ENCODE data around the gene C1orf116.

Gene C1orf116

DNA sequence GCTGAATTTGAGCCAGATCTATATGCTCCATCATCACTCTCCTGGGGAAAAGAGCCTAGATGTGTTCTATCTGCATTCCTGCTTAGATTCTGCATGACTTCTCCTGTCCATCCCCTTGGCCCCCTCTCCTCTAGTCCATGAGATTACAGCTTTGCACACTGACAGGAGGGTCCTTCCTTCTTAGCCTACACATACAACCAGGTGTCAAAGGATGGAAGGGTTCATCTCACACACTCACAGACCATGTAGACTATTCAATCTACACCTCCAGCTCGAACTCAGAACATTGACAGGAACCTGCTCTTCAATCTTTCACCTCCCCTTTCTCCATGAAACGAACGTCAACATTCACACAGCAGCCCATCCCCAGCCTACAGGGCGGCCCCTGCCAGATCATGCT, 13.8 kb downstream of the C1orf116 start:
- no peak overlapping the region for H3K27ac ChIP-seq (ENCODE audit: extremely low read depth, low read depth, low read length)
- TF ChIP-seq MEIS1 (CRISPR knock-in tag; IDR thresholded peaks at IDR 0.05; ENCODE audit: borderline replicate concordance) (no peak), ZNF19 (tag by site-specific recombination; IDR thresholded peaks at IDR 0.05; ENCODE audit: low read depth) (no peak), ZNF23 (tag by site-specific recombination; IDR thresholded peaks at IDR 0.05; ENCODE audit: borderline replicate concordance) (no peak), ZNF624 (tag by site-specific recombination; IDR thresholded peaks at IDR 0.05) (no peak), BCL11B (tag by site-specific recombination; IDR thresholded peaks at IDR 0.05; ENCODE audit: low read depth) (no peak), MZF1 (tag by site-specific recombination; IDR thresholded peaks at IDR 0.05; ENCODE audit: borderline replicate concordance) (no peak), ZNF366 (tag by site-specific recombination; conservative IDR thresholded peaks at IDR 0.05) (no peak), YY1 (tag by site-specific recombination; IDR thresholded peaks at IDR 0.05) (no peak), ZNF768 (tag by site-specific recombination; IDR thresholded peaks at IDR 0.05) (no peak), ZFP3 (tag by site-specific recombination; IDR thresholded peaks at IDR 0.05; ENCODE audit: low read depth) (no peak), ZBTB11 (tag by site-specific recombination; conservative IDR thresholded peaks at IDR 0.05; ENCODE audit: low read depth) (no peak), BCL11A (tag by site-specific recombination; IDR thresholded peaks at IDR 0.05; ENCODE audit: low read depth) (no peak)
- TF ChIP-seq, protein P1, sequence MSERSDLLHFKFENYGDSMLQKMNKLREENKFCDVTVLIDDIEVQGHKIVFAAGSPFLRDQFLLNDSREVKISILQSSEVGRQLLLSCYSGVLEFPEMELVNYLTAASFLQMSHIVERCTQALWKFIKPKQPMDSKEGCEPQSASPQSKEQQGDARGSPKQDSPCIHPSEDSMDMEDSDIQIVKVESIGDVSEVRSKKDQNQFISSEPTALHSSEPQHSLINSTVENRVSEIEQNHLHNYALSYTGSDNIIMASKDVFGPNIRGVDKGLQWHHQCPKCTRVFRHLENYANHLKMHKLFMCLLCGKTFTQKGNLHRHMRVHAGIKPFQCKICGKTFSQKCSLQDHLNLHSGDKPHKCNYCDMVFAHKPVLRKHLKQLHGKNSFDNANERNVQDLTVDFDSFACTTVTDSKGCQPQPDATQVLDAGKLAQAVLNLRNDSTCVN (tag by site-specific recombination; optimal IDR thresholded peaks at IDR 0.05), result no peak
- POLR2A ChIA-PET, result no interaction called here
- no peaks in the 10 kb centered on the region for H3K9me3 ChIP-seq (ENCODE audit: control insufficient read depth, insufficient read depth, low read depth, low read length)
- CTCF ChIA-PET, result interaction anchor here (1.4 to 1.5 kb wide), 2 partner anchors 14 to 31 kb away, joined by 3 to 8 read pairs; no protein-coding TSS in a partner anchor
- H3K36me3 ChIP-seq (ENCODE audit: control insufficient read depth in 2 of 2, insufficient read depth in 1 of 2, low read length in 2 of 2), result no peaks in the 10 kb centered on the region
- no peaks in the 10 kb centered on the region for H3K4me1 ChIP-seq (ENCODE audit: control insufficient read depth, insufficient read depth, low read length)
- no peak overlapping the region for H3K4me3 ChIP-seq (ENCODE audit: low read depth, low read length)

- ChIA-PET POLR2A (no interaction called here), CTCF (interaction anchor here (1.1 to 1.5 kb wide), 2 partner anchors 9 to 13 kb away, joined by 5 to 8 read pairs; no protein-coding TSS in a partner anchor)
- Histone ChIP-seq H3K27ac (ENCODE audit: extremely low read depth, low read depth, low read length) (no peak overlapping the region), H3K36me3 (ENCODE audit: control insufficient read depth in 2 of 2, insufficient read depth in 1 of 2, low read length in 2 of 2) (no peaks in the 10 kb centered on the region), H3K4me1 (ENCODE audit: control insufficient read depth, insufficient read depth, low read length) (no peaks in the 10 kb centered on the region), H3K9me3 (ENCODE audit: control insufficient read depth, insufficient read depth, low read depth, low read length) (no peaks in the 10 kb centered on the region), H3K4me3 (ENCODE audit: low read depth, low read length) (no peak overlapping the region)
- no peak for TF ChIP-seq ZNF169 (tag by site-specific recombination; IDR thresholded peaks at IDR 0.05)
- TF ChIP-seq KLF1 (tag by site-specific recombination; IDR thresholded peaks at IDR 0.05), result no peak
- TF ChIP-seq PRDM1 (tag by site-specific recombination; IDR thresholded peaks at IDR 0.05), result no peak
- TF ChIP-seq, protein P2, sequence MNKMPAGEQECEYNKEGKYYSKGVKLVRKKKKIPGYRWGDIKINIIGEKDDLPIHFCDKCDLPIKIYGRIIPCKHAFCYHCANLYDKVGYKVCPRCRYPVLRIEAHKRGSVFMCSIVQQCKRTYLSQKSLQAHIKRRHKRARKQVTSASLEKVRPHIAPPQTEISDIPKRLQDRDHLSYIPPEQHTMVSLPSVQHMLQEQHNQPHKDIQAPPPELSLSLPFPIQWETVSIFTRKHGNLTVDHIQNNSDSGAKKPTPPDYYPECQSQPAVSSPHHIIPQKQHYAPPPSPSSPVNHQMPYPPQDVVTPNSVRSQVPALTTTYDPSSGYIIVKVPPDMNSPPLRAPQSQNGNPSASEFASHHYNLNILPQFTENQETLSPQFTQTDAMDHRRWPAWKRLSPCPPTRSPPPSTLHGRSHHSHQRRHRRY (tag by site-specific recombination; IDR thresholded peaks at IDR 0.05), result no peak
- no peak for TF ChIP-seq ZNF157 (tag by site-specific recombination; IDR thresholded peaks at IDR 0.05)
- no peak for TF ChIP-seq ZNF600 (tag by site-specific recombination; IDR thresholded peaks at IDR 0.05)
- TF ChIP-seq ZNF529 (tag by site-specific recombination; IDR thresholded peaks at IDR 0.05; ENCODE audit: insufficient replicate concordance), result no peak
- TF ChIP-seq ZNF664 (tag by site-specific recombination; IDR thresholded peaks at IDR 0.05), result no peak
- no peak for TF ChIP-seq ZNF266 (tag by site-specific recombination; IDR thresholded peaks at IDR 0.05; ENCODE audit: low read depth)
- no peak for TF ChIP-seq ZNF558 (tag by site-specific recombination; IDR thresholded peaks at IDR 0.05)
- no peak for TF ChIP-seq ZNF48 (tag by site-specific recombination; IDR thresholded peaks at IDR 0.05)
- TF ChIP-seq ZNF18 (tag by site-specific recombination; IDR thresholded peaks at IDR 0.05), result no peak
- TF ChIP-seq ZNF19 (tag by site-specific recombination; IDR thresholded peaks at IDR 0.05; ENCODE audit: low read depth), result no peak
- no peak for TF ChIP-seq HOXA7 (CRISPR knock-in tag; IDR thresholded peaks at IDR 0.05; ENCODE audit: borderline replicate concordance)
- TF ChIP-seq ZNF624 (tag by site-specific recombination; IDR thresholded peaks at IDR 0.05), result no peak
- TF ChIP-seq ZNF658 (tag by site-specific recombination; IDR thresholded peaks at IDR 0.05), result no peak
- TF ChIP-seq GFI1B (tag by site-specific recombination; IDR thresholded peaks at IDR 0.05), result no peak
These were observed 14.7 kb downstream of the C1orf116 start for GRCh38 chr1:207017615-207018559.

Measured in HEK293 (cell line).